ENCODE data around the gene AHCTF1.

Gene AHCTF1, protein sequence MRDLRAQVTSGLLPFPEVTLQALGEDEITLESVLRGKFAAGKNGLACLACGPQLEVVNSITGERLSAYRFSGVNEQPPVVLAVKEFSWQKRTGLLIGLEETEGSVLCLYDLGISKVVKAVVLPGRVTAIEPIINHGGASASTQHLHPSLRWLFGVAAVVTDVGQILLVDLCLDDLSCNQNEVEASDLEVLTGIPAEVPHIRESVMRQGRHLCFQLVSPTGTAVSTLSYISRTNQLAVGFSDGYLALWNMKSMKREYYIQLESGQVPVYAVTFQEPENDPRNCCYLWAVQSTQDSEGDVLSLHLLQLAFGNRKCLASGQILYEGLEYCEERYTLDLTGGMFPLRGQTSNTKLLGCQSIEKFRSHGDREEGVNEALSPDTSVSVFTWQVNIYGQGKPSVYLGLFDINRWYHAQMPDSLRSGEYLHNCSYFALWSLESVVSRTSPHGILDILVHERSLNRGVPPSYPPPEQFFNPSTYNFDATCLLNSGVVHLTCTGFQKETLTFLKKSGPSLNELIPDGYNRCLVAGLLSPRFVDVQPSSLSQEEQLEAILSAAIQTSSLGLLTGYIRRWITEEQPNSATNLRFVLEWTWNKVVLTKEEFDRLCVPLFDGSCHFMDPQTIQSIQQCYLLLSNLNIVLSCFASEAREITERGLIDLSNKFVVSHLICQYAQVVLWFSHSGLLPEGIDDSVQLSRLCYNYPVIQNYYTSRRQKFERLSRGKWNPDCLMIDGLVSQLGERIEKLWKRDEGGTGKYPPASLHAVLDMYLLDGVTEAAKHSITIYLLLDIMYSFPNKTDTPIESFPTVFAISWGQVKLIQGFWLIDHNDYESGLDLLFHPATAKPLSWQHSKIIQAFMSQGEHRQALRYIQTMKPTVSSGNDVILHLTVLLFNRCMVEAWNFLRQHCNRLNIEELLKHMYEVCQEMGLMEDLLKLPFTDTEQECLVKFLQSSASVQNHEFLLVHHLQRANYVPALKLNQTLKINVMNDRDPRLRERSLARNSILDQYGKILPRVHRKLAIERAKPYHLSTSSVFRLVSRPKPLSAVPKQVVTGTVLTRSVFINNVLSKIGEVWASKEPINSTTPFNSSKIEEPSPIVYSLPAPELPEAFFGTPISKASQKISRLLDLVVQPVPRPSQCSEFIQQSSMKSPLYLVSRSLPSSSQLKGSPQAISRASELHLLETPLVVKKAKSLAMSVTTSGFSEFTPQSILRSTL (N-terminal part only)

DNA sequence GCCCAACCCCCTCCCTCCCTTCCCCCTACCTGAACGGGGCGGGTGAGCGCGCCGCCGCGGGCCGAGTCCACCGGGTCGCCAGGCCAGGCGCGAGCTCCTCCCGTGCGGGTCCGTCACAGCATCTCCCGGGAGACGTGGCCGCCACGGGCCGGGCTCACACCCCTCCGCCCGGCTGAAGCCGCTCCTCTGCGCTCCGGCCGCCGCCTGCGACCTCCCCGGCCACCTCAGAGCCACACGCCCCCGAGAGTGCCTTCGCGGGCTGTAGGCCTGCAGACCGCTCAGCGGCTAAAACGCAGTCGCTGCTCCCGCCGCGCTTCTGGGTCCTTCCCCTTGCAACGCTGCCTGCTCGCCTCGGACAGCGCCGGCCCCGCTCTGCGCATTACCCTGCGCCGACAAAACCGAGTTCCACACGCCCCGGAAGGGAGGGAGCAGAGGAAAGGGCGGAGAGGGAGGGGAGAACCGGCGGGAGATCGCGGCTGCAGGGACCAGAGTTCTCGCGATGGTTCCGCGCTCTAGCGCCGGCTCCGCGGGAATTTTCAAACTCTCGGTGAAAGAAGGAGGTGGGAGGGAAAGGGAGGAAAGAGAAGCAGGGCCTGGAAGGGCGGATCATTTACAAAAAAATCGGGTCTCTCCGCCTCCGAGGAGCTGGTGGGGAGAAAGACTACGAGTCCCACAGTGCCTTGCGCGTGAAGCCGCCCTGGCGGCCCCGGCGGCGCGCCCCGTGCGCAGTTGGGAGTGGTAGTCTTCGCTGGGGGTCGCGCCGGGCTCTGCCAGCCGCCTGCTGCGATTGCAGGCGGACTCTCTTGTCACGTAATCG is at the start of gene AHCTF1:
AHCTF1 (minus strand) TSS at position 400 of the 817 bp plus-strand sequence. CDS start 13,578 bp downstream, outside the sequence.
- peak; percentile 96 for ATAC-seq (ENCODE audit: low read depth)
- Histone ChIP-seq H3K4me1 (ENCODE audit: insufficient read depth, poor library complexity, severe bottlenecking) (no peaks in the 10 kb centered on the region), H3K9me3 (ENCODE audit: severe bottlenecking) (no peaks in the 10 kb centered on the region), H3K27ac (ENCODE audit: poor library complexity, severe bottlenecking) (peak within 1 kb of the TSS; percentile 87), H3K36me3 (ENCODE audit: low read depth) (peaks cover 19% of the 10 kb centered on the region), H3K4me3 (ENCODE audit: severe bottlenecking) (peak within 1 kb of the TSS; percentile 90), H3K27me3 (ENCODE audit: insufficient read depth, poor library complexity, severe bottlenecking) (no peaks in the 10 kb centered on the region)
- peak; percentile 87 for DNase-seq (ENCODE audit: low spot score)
- TF ChIP-seq, protein P1, sequence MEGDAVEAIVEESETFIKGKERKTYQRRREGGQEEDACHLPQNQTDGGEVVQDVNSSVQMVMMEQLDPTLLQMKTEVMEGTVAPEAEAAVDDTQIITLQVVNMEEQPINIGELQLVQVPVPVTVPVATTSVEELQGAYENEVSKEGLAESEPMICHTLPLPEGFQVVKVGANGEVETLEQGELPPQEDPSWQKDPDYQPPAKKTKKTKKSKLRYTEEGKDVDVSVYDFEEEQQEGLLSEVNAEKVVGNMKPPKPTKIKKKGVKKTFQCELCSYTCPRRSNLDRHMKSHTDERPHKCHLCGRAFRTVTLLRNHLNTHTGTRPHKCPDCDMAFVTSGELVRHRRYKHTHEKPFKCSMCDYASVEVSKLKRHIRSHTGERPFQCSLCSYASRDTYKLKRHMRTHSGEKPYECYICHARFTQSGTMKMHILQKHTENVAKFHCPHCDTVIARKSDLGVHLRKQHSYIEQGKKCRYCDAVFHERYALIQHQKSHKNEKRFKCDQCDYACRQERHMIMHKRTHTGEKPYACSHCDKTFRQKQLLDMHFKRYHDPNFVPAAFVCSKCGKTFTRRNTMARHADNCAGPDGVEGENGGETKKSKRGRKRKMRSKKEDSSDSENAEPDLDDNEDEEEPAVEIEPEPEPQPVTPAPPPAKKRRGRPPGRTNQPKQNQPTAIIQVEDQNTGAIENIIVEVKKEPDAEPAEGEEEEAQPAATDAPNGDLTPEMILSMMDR (IDR thresholded peaks at IDR 0.05; ENCODE audit: poor library complexity, severe bottlenecking): no peak

DNA sequence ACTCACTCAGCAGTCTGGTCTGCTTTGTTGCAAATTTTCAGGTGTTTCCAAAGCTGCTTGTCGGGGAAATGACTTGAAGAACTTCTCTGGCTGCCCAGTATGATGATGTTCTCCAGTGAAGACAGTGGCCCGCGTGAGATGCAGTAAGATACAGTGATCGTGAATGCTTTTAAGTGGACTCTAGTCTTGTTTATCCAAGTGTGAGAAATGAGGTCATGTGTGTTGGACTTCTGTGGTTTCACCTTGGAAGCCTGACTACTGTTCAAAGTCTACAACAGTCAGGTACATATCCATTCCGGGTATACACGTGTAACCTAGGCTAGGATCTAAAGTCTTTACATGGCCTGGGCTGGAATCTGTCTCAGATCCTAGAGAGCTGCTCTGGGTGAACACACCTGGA is 47.0 kb upstream of the AHCTF1 start:
- no peak overlapping the region for H3K4me3 ChIP-seq (ENCODE audit: severe bottlenecking)
- H3K27me3 ChIP-seq (ENCODE audit: insufficient read depth, poor library complexity, severe bottlenecking): no peaks in the 10 kb centered on the region
- 0 out of 2 replicates have a peak, but pooled peaks cover 3% of the 10 kb centered on the region for H3K36me3 ChIP-seq (ENCODE audit: low read depth)
- no peak for ATAC-seq (ENCODE audit: low read depth)
- DNase-seq (ENCODE audit: low spot score): no peak
- H3K4me1 ChIP-seq (ENCODE audit: insufficient read depth, poor library complexity, severe bottlenecking): no peaks in the 10 kb centered on the region
- TF ChIP-seq, protein P1 (IDR thresholded peaks at IDR 0.05; ENCODE audit: poor library complexity, severe bottlenecking): no peak
- H3K27ac ChIP-seq (ENCODE audit: poor library complexity, severe bottlenecking): no peak overlapping the region
- peaks cover 3% of the 10 kb centered on the region for H3K9me3 ChIP-seq (ENCODE audit: severe bottlenecking)

DNA sequence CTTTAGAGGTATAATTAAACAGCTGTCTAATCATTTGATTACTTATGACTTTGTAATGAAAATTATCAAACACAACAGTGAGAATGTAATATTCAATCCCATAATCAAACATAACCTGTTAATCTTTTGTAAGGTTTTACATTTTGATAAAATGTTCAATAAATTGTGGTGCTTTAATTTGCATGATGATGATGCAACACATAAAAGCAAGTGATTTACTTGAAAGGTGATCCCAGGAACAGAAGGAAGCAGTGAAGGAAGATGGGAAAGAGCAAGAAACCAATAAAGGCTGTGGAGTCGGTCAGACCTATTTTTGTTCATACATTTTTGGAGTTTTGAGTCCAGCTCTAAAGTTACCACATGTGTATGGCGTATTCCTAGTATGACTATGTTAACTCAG is 46.5 kb upstream of the AHCTF1 start:
- Histone ChIP-seq H3K4me3 (ENCODE audit: severe bottlenecking) (no peak overlapping the region), H3K27ac (ENCODE audit: poor library complexity, severe bottlenecking) (no peak overlapping the region), H3K27me3 (ENCODE audit: insufficient read depth, poor library complexity, severe bottlenecking) (no peaks in the 10 kb centered on the region), H3K36me3 (ENCODE audit: low read depth) (0 out of 2 replicates have a peak, but pooled peaks cover 3% of the 10 kb centered on the region), H3K9me3 (ENCODE audit: severe bottlenecking) (peaks cover 3% of the 10 kb centered on the region), H3K4me1 (ENCODE audit: insufficient read depth, poor library complexity, severe bottlenecking) (no peaks in the 10 kb centered on the region)
- no peak for ATAC-seq (ENCODE audit: low read depth)
- DNase-seq (ENCODE audit: low spot score): no peak
- TF ChIP-seq, protein P1 (IDR thresholded peaks at IDR 0.05; ENCODE audit: poor library complexity, severe bottlenecking): no peak

DNA sequence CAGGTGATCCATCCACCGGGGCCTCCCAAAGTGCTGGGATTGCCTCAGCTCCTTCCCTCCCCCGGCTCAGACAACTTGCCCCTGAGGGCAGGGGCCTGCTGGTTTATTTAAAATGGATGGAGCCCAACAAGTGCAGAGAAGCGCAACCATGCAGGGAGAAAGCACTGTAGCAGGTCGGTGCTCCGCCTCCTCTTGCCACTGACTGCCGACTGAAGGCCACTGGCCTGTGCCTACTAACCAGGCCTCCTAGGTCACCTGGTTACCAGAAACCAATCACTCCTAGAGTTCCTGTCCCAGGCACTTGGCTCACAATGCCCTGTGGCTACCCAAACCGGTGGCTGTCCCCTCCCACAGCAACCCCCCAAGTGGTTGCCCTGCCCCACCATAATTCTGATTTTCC is 40.2 kb upstream of the AHCTF1 start:
- Histone ChIP-seq H3K4me1 (ENCODE audit: insufficient read depth, poor library complexity, severe bottlenecking) (no peaks in the 10 kb centered on the region), H3K27me3 (ENCODE audit: insufficient read depth, poor library complexity, severe bottlenecking) (no peaks in the 10 kb centered on the region), H3K36me3 (ENCODE audit: low read depth) (no peaks in the 10 kb centered on the region), H3K4me3 (ENCODE audit: severe bottlenecking) (no peak overlapping the region), H3K27ac (ENCODE audit: poor library complexity, severe bottlenecking) (no peak overlapping the region), H3K9me3 (ENCODE audit: severe bottlenecking) (no peaks in the 10 kb centered on the region)
- DNase-seq (ENCODE audit: low spot score) (no peak), ATAC-seq (ENCODE audit: low read depth) (no peak)
- TF ChIP-seq, protein P1 (IDR thresholded peaks at IDR 0.05; ENCODE audit: poor library complexity, severe bottlenecking): no peak
